Astrocyte (in vitro differentiated cells and primary cell): ENCODE data around the gene MTUS2.

ENCODE experiments used
- CTCF ChIP-seq: IDR thresholded peaks from 2 replicates; pipeline ENCODE4 v1.5.1; 2011; ENCODE audit warnings: low read depth, mild to moderate bottlenecking, inconsistent platforms, low read length, moderate library complexity; ENCODE audit not compliant: insufficient read depth
- EZH2 ChIP-seq: IDR thresholded peaks from 2 replicates; pipeline ENCODE4 v1.6.1; 2012; ENCODE audit warnings: mild to moderate bottlenecking, low read length, inconsistent platforms; ENCODE audit not compliant: insufficient read depth

- TF ChIP-seq CTCF (no peak), EZH2 (no peak)
These were observed 11.0 kb downstream of the MTUS2 start for GRCh38 chr13:28831117-28831516.
